Thyroid gland (tissue), 4 donors: ENCODE results near the gene CSNK1A1.

ENCODE experiments used
- CTCF ChIP-seq, 6 experiments: fragments of 200-600 bp in 3 of 6; fragments of 450-650 bp in 3 of 6; sonication (generic) in 3 of 6; IDR thresholded peaks; one replicate each; pipeline ENCODE4 v1.5.1; 2016 to 2019; ENCODE audit warnings: antibody characterized with exemption in 6 of 6, mild to moderate bottlenecking in 2 of 6, inconsistent platforms in 1 of 6, moderate library complexity in 1 of 6
- POLR2A ChIP-seq, 2 donors: fragments of 450-650 bp; IDR thresholded peaks; one replicate each; pipeline ENCODE4 v1.6.1; 2017; ENCODE audit warnings: antibody characterized with exemption in 2 of 2, mild to moderate bottlenecking in 2 of 2, moderate library complexity in 1 of 2

GRCh38 chr5:149578896-149579295, 27.7 kb upstream of the CSNK1A1 start:
- TF ChIP-seq CTCF (IDR thresholded peaks at IDR 0.05) (no peak), POLR2A (IDR thresholded peaks at IDR 0.05) (no peak)
